ENCODE results near the gene WDR45B.

- no peak for TF ChIP-seq CTCF (IDR thresholded peaks at IDR 0.05)
- TF ChIP-seq POLR2A (IDR thresholded peaks at IDR 0.05) = no peak
- TF ChIP-seq POLR2AphosphoS5 (IDR thresholded peaks at IDR 0.05) = no peak
Observed at GRCh38 chr17:82664276-82664575, 16.0 kb upstream of the WDR45B start.

Measured in breast epithelium (tissue), 3 donors.